SH-SY5Y (cell line): Measurements from ENCODE around the gene C11orf65.

Experiments used
- GATA2 ChIP-seq: IDR thresholded peaks from 2 replicates; pipeline ENCODE4 v1.6.1; 2011; ENCODE audit warnings: mild to moderate bottlenecking, low read depth, low read length
- GATA3 ChIP-seq: IDR thresholded peaks from 2 replicates; pipeline ENCODE4 v1.6.1; 2011; ENCODE audit warnings: low read depth, mild to moderate bottlenecking, low read length, moderate library complexity

DNA sequence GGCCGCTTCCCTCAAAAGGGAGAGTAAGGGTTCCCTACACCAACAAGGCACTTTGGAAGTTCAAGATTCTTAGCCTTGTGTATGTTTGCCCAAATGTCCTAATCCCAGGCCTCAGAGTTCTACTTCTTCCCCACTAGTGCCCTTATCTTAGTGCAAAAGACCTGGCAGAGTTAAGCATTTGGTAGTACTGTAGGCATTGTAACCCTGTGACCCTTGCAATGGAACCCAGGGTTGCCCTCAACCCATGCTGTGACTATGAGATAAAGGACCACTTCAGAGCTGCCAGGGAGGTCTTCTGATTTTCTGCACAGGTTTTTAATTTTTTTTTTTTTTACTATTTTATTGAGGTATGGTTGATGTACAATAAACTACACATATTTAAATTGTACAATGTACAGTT is 65.1 kb downstream of the C11orf65 start:
- no peak for TF ChIP-seq GATA2
- no peak for TF ChIP-seq GATA3
